ENCODE measurements around the gene TUBGCP6. TPM values are rescaled to one million over a fixed set of nuclear protein-coding genes. Genes with fewer than 3 reads are reported as not detected.

The TUBGCP6 gene
- polyA plus RNA-seq, 1 donor from 2014 or later: 74.5 TPM

GRCh38 chr22:50215297-50216054 is 29.3 kb downstream of the TUBGCP6 start:
- Histone ChIP-seq H3K79me2 (replicated peaks; ENCODE audit: insufficient read depth, low read length) (no peaks in the 10 kb centered on the region), H3K36me3 (ENCODE audit: insufficient read depth, low read length) (no peaks in the 10 kb centered on the region), H3K9me2 (ENCODE audit: insufficient read depth, low read length) (no peaks in the 10 kb centered on the region), H3K9me3 (ENCODE audit: low read length) (no peaks in the 10 kb centered on the region), H3K4me3 (ENCODE audit: low read length) (no peak overlapping the region), H3K4me2 (ENCODE audit: low read length) (no peak overlapping the region), H3K27ac (ENCODE audit: low read length) (no peak overlapping the region), H4K20me1 (ENCODE audit: insufficient read depth) (no peaks in the 10 kb centered on the region), H2AFZ (ENCODE audit: low read depth, low read length) (no peak overlapping the region), H3K9ac (ENCODE audit: low read length) (no peak overlapping the region), H3K27me3 (ENCODE audit: insufficient read depth, low read depth, low read length) (no peaks in the 10 kb centered on the region), H3F3A (ENCODE audit: insufficient read depth, low read length, poor library complexity, severe bottlenecking) (no peaks in the 10 kb centered on the region)
- TF ChIP-seq EP300 (conservative IDR thresholded peaks at IDR 0.05; ENCODE audit: poor library complexity, severe bottlenecking) (no peak), SMC3 (conservative IDR thresholded peaks at IDR 0.05; ENCODE audit: poor library complexity) (no peak), TAF1 (IDR thresholded peaks at IDR 0.05; ENCODE audit: low read depth) (no peak), RAD21 (conservative IDR thresholded peaks at IDR 0.05) (no peak), EZH2 (IDR thresholded peaks at IDR 0.05; ENCODE audit: borderline replicate concordance, insufficient read depth, low read length, poor library complexity, severe bottlenecking) (no peak), POLR2AphosphoS5 (IDR thresholded peaks at IDR 0.05) (no peak), CTCF (IDR thresholded peaks at IDR 0.05; ENCODE audit: poor library complexity, severe bottlenecking) (no peak), MXI1 (conservative IDR thresholded peaks at IDR 0.05; ENCODE audit: poor library complexity, severe bottlenecking) (no peak)
- TF ChIP-seq, protein P1, sequence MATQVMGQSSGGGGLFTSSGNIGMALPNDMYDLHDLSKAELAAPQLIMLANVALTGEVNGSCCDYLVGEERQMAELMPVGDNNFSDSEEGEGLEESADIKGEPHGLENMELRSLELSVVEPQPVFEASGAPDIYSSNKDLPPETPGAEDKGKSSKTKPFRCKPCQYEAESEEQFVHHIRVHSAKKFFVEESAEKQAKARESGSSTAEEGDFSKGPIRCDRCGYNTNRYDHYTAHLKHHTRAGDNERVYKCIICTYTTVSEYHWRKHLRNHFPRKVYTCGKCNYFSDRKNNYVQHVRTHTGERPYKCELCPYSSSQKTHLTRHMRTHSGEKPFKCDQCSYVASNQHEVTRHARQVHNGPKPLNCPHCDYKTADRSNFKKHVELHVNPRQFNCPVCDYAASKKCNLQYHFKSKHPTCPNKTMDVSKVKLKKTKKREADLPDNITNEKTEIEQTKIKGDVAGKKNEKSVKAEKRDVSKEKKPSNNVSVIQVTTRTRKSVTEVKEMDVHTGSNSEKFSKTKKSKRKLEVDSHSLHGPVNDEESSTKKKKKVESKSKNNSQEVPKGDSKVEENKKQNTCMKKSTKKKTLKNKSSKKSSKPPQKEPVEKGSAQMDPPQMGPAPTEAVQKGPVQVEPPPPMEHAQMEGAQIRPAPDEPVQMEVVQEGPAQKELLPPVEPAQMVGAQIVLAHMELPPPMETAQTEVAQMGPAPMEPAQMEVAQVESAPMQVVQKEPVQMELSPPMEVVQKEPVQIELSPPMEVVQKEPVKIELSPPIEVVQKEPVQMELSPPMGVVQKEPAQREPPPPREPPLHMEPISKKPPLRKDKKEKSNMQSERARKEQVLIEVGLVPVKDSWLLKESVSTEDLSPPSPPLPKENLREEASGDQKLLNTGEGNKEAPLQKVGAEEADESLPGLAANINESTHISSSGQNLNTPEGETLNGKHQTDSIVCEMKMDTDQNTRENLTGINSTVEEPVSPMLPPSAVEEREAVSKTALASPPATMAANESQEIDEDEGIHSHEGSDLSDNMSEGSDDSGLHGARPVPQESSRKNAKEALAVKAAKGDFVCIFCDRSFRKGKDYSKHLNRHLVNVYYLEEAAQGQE (IDR thresholded peaks at IDR 0.05; ENCODE audit: borderline replicate concordance): no peak

DNA sequence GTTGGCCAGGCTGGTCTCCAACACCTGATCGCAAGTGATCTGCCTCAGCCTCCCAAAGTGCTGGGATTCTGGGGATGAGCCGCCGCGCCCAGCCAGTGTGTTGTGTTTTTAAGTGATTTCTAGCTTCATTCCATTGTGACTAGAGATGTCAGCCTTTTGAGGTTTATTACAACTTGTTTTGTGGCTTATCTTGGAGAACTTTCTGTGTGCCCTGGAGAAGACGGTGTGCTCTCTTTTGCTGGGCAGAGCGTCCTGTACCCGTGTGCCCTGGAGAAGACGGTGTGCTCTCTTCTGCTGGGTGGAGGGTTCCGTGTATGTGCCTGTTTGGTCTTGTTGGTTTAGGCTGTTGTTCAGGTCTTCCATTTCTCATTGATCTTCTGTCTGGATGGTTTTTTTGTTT is 31.6 kb downstream of the TUBGCP6 start:
- Histone ChIP-seq H3K4me3 (ENCODE audit: low read length) (no peak overlapping the region), H4K20me1 (ENCODE audit: insufficient read depth) (no peaks in the 10 kb centered on the region), H3K79me2 (replicated peaks; ENCODE audit: insufficient read depth, low read length) (no peaks in the 10 kb centered on the region), H3K4me2 (ENCODE audit: low read length) (no peak overlapping the region), H3K27me3 (ENCODE audit: insufficient read depth, low read depth, low read length) (no peaks in the 10 kb centered on the region), H2AFZ (ENCODE audit: low read depth, low read length) (no peak overlapping the region), H3K9me3 (ENCODE audit: low read length) (no peaks in the 10 kb centered on the region), H3K27ac (ENCODE audit: low read length) (no peak overlapping the region), H3K9me2 (ENCODE audit: insufficient read depth, low read length) (no peaks in the 10 kb centered on the region), H3F3A (ENCODE audit: insufficient read depth, low read length, poor library complexity, severe bottlenecking) (no peaks in the 10 kb centered on the region), H3K36me3 (ENCODE audit: insufficient read depth, low read length) (no peaks in the 10 kb centered on the region), H3K9ac (ENCODE audit: low read length) (no peak overlapping the region)
- TF ChIP-seq TAF1 (IDR thresholded peaks at IDR 0.05; ENCODE audit: low read depth): no peak
- no peak for TF ChIP-seq POLR2AphosphoS5 (IDR thresholded peaks at IDR 0.05)

Data from neural cell (in vitro differentiated cells).